ENCODE results near the gene TBC1D9. TPM values are rescaled to one million over a fixed set of nuclear protein-coding genes. Genes with fewer than 3 reads are reported as not detected.

Gene TBC1D9
- total RNA-seq, 2 experiments from 2014 or later: 0.07 to 0.11 TPM

GRCh38 chr4:140617499-140618248 is 138.5 kb downstream of the TBC1D9 start:
- H3K4me3 Mint-ChIP-seq: no peak overlapping the region
- ChIA-PET CTCF (interaction anchor here (0.9 to 1.5 kb wide), 2 partner anchors 11 to 257 kb away, joined by 3 to 5 read pairs; no protein-coding TSS in a partner anchor), POLR2A (interaction anchor here (0.6 kb wide), 1 partner anchor 1156 kb away, joined by 4 read pairs; no protein-coding TSS in a partner anchor)
- no peaks in the 10 kb centered on the region for H3K4me1 Mint-ChIP-seq
- DNase-seq: no peak
- ATAC-seq: no peak
- H3K27ac Mint-ChIP-seq: no peak overlapping the region
- H3K9me3 Mint-ChIP-seq (ENCODE audit: low read depth): no peaks in the 10 kb centered on the region
- no peaks in the 10 kb centered on the region for H3K36me3 Mint-ChIP-seq (ENCODE audit: low read depth)
- no peaks in the 10 kb centered on the region for H3K27me3 Mint-ChIP-seq
- intact Hi-C loops (cut with DNase I, micrococcal nuclease): loop anchor here in 1 of 2 experiments (10.0 kb wide), 1 partner anchor 237 kb away; no protein-coding TSS in a partner anchor

- Mint-ChIP-seq H3K4me3 (no peak overlapping the region), H3K36me3 (ENCODE audit: low read depth) (no peaks in the 10 kb centered on the region), H3K9me3 (ENCODE audit: low read depth) (no peaks in the 10 kb centered on the region), H3K27ac (no peak overlapping the region), H3K4me1 (no peaks in the 10 kb centered on the region), H3K27me3 (no peaks in the 10 kb centered on the region)
- DNase-seq (no peak), ATAC-seq (no peak)
- ChIA-PET CTCF (interaction anchor here (0.6 kb wide), 1 partner anchor 77 kb away, joined by 3 read pairs; no protein-coding TSS in a partner anchor), POLR2A (no interaction called here)
- intact Hi-C loops (cut with DNase I, micrococcal nuclease): loop anchor here in 1 of 2 experiments (10.0 kb wide), 1 partner anchor 239 kb away; no protein-coding TSS in a partner anchor
Measured at GRCh38 chr4:140615451-140615850, 140.7 kb downstream of the TBC1D9 start.

GRCh38 chr4:140612357-140612756 is 143.8 kb downstream of the TBC1D9 start:
- Mint-ChIP-seq H3K27ac (no peak overlapping the region), H3K36me3 (ENCODE audit: low read depth) (no peaks in the 10 kb centered on the region), H3K27me3 (no peaks in the 10 kb centered on the region), H3K4me1 (no peaks in the 10 kb centered on the region), H3K9me3 (ENCODE audit: low read depth) (no peaks in the 10 kb centered on the region), H3K4me3 (no peak overlapping the region)
- ChIA-PET POLR2A (no interaction called here), CTCF (no interaction called here)
- intact Hi-C loops (cut with DNase I, micrococcal nuclease): loop anchor here (5.0 to 10.0 kb wide), 2 partner anchors 185 to 242 kb away; partner anchors contain the start of gene CLGN (in 1 of the 2)
- no peak for ATAC-seq
- no peak for DNase-seq

- CTCF ChIA-PET: no interaction called here
- ATAC-seq: no peak
- Mint-ChIP-seq H3K36me3 (ENCODE audit: low read depth) (no peaks in the 10 kb centered on the region), H3K4me3 (no peak overlapping the region), H3K27me3 (no peaks in the 10 kb centered on the region), H3K27ac (no peak overlapping the region), H3K4me1 (no peaks in the 10 kb centered on the region), H3K9me3 (ENCODE audit: low read depth) (no peaks in the 10 kb centered on the region)
- no peak for DNase-seq
- POLR2A ChIA-PET: no interaction called here
- intact Hi-C loops (cut with DNase I, micrococcal nuclease): loop anchor here (2.0 to 10.0 kb wide), 3 partner anchors 87 to 243 kb away; partner anchors contain the start of genes CLGN (in 1 of the 2) and ELMOD2 (in 1 of the 2)
Measured at GRCh38 chr4:140611854-140612253, 144.3 kb downstream of the TBC1D9 start.

GRCh38 chr4:140609548-140610425 is 146.4 kb downstream of the TBC1D9 start:
- ATAC-seq (peak; percentile 71), DNase-seq (no peak)
- CTCF ChIA-PET: interaction anchor here (0.5 to 3.5 kb wide), 18 partner anchors 10 to 461 kb away, joined by 3 to 32 read pairs (median 4); partner anchors contain the start of genes ELMOD2 and SCOC
- no peaks in the 10 kb centered on the region for H3K4me1 Mint-ChIP-seq
- H3K9me3 Mint-ChIP-seq (ENCODE audit: low read depth): no peaks in the 10 kb centered on the region
- no peaks in the 10 kb centered on the region for H3K27me3 Mint-ChIP-seq
- POLR2A ChIA-PET: no interaction called here
- H3K4me3 Mint-ChIP-seq: no peak overlapping the region
- H3K27ac Mint-ChIP-seq: no peak overlapping the region
- no peaks in the 10 kb centered on the region for H3K36me3 Mint-ChIP-seq (ENCODE audit: low read depth)
- intact Hi-C loops (cut with DNase I, micrococcal nuclease): loop anchor here (1.0 to 10.0 kb wide), 5 partner anchors 85 to 249 kb away; partner anchors contain the start of genes CLGN (in 2 of the 2) and ELMOD2 (in 1 of the 2)

- POLR2A ChIA-PET: no interaction called here
- Mint-ChIP-seq H3K4me1 (no peaks in the 10 kb centered on the region), H3K4me3 (no peak overlapping the region), H3K9me3 (ENCODE audit: low read depth) (no peaks in the 10 kb centered on the region), H3K27ac (no peak overlapping the region), H3K27me3 (no peaks in the 10 kb centered on the region), H3K36me3 (ENCODE audit: low read depth) (no peaks in the 10 kb centered on the region)
- CTCF ChIA-PET: interaction anchor here (0.6 to 3.5 kb wide), 9 partner anchors 8 to 441 kb away, joined by 3 to 32 read pairs (median 3); no protein-coding TSS in a partner anchor
- ATAC-seq (no peak), DNase-seq (no peak)
- intact Hi-C loops (cut with DNase I, micrococcal nuclease): loop anchor here in 1 of 2 experiments (5.0 kb wide), 1 partner anchor 181 kb away; the partner anchor contains the start of gene CLGN
Measured at GRCh38 chr4:140607852-140608251, 148.3 kb downstream of the TBC1D9 start.

- POLR2A ChIA-PET: no interaction called here
- Mint-ChIP-seq H3K27me3 (peaks cover 4% of the 10 kb centered on the region), H3K9me3 (ENCODE audit: low read depth) (no peaks in the 10 kb centered on the region), H3K27ac (no peak overlapping the region), H3K4me3 (no peak overlapping the region), H3K36me3 (ENCODE audit: low read depth) (no peaks in the 10 kb centered on the region), H3K4me1 (no peaks in the 10 kb centered on the region)
- CTCF ChIA-PET: interaction anchor here (0.6 to 1.3 kb wide), 3 partner anchors 173 to 246 kb away, joined by 3 read pairs; no protein-coding TSS in a partner anchor
- no peak for DNase-seq
- intact Hi-C loops (cut with DNase I, micrococcal nuclease): no loop called here
- no peak for ATAC-seq
Measured at GRCh38 chr4:140604544-140604943, 151.6 kb downstream of the TBC1D9 start.

- H3K27me3 Mint-ChIP-seq: peaks cover 4% of the 10 kb centered on the region
- H3K4me3 Mint-ChIP-seq: no peak overlapping the region
- H3K36me3 Mint-ChIP-seq (ENCODE audit: low read depth): no peaks in the 10 kb centered on the region
- ChIA-PET POLR2A (no interaction called here), CTCF (no interaction called here)
- no peaks in the 10 kb centered on the region for H3K9me3 Mint-ChIP-seq (ENCODE audit: low read depth)
- no peak for DNase-seq
- intact Hi-C loops (cut with DNase I, micrococcal nuclease): no loop called here
- H3K27ac Mint-ChIP-seq: no peak overlapping the region
- ATAC-seq: no peak
- H3K4me1 Mint-ChIP-seq: no peaks in the 10 kb centered on the region
Measured at GRCh38 chr4:140603286-140603685, 152.9 kb downstream of the TBC1D9 start.

- Mint-ChIP-seq H3K27ac (no peak overlapping the region), H3K27me3 (peaks cover 4% of the 10 kb centered on the region), H3K4me3 (no peak overlapping the region), H3K9me3 (ENCODE audit: low read depth) (no peaks in the 10 kb centered on the region), H3K4me1 (no peaks in the 10 kb centered on the region), H3K36me3 (ENCODE audit: low read depth) (no peaks in the 10 kb centered on the region)
- POLR2A ChIA-PET: no interaction called here
- ATAC-seq (no peak), DNase-seq (no peak)
- intact Hi-C loops (cut with DNase I, micrococcal nuclease): no loop called here
- CTCF ChIA-PET: no interaction called here
Measured at GRCh38 chr4:140602714-140603113, 153.5 kb downstream of the TBC1D9 start.

GRCh38 chr4:140600408-140600807 is 155.8 kb downstream of the TBC1D9 start:
- Mint-ChIP-seq H3K9me3 (ENCODE audit: low read depth) (no peaks in the 10 kb centered on the region), H3K27ac (no peak overlapping the region), H3K4me1 (no peaks in the 10 kb centered on the region), H3K27me3 (peaks cover 6% of the 10 kb centered on the region), H3K4me3 (no peak overlapping the region), H3K36me3 (ENCODE audit: low read depth) (no peaks in the 10 kb centered on the region)
- intact Hi-C loops (cut with DNase I, micrococcal nuclease): no loop called here
- no peak for DNase-seq
- POLR2A ChIA-PET: no interaction called here
- CTCF ChIA-PET: interaction anchor here (0.9 to 1.5 kb wide), 2 partner anchors 8 to 76 kb away, joined by 3 to 5 read pairs; partner anchors contain the start of gene ELMOD2
- ATAC-seq: no peak

- CTCF ChIA-PET: interaction anchor here (1.2 kb wide), 1 partner anchor 235 kb away, joined by 3 read pairs; no protein-coding TSS in a partner anchor
Measured at GRCh38 chr4:140595065-140595464, 161.1 kb downstream of the TBC1D9 start.

More at GRCh38 chr4:140595065-140595464, 161.1 kb downstream of the TBC1D9 start:
- DNase-seq: peak; percentile 14
- H3K36me3 Mint-ChIP-seq (ENCODE audit: low read depth): peaks cover 2% of the 10 kb centered on the region
- no peak overlapping the region for H3K27ac Mint-ChIP-seq
- peak; percentile 30 for ATAC-seq
- POLR2A ChIA-PET: interaction anchor here (0.6 kb wide), 1 partner anchor 14 kb away, joined by 4 read pairs; no protein-coding TSS in a partner anchor
- intact Hi-C loops (cut with DNase I, micrococcal nuclease): no loop called here
- peaks cover 9% of the 10 kb centered on the region for H3K9me3 Mint-ChIP-seq (ENCODE audit: low read depth)
- peaks cover 11% of the 10 kb centered on the region for H3K4me1 Mint-ChIP-seq
- no peak overlapping the region for H3K4me3 Mint-ChIP-seq
- peaks cover 23% of the 10 kb centered on the region for H3K27me3 Mint-ChIP-seq

Measured in activated CD4-positive, alpha-beta T cell treated with anti-CD3 and anti-CD28 coated beads for 36 hours (primary cell).